NOMO-1 treated with DMSO at 0.1 percent for 48 hours (cell line): Measurements from ENCODE around the gene KIF2B.
"Not testable (repeated sequence)": the region's sequence is repeated elsewhere in the genome, so short reads cannot be mapped to it uniquely, and the experiment has no call there.

Source experiments
- DNase-seq: peaks from one replicate; lab custom pipeline; 2025; ENCODE audit not compliant: unreplicated experiment; lab: John Stamatoyannopoulos, UW

KIF2B gene

GRCh38 chr17:53822764-53823163 is at the start of gene KIF2B:
Gene KIF2B, plus strand, starts transcription at chr17:53822927. Its CDS starts 107 bp downstream, at chr17:53823034.
- DNase-seq, result no peak

- DNase-seq, result no peak
These were observed 42.4 kb upstream of the KIF2B start for GRCh38 chr17:53780320-53780719.

- DNase-seq, result no peak
These were observed 31.2 kb upstream of the KIF2B start for GRCh38 chr17:53791551-53791950.

GRCh38 chr17:53792451-53792850 is 30.3 kb upstream of the KIF2B start:
- no peak for DNase-seq

GRCh38 chr17:53792997-53793396 is 29.7 kb upstream of the KIF2B start:
- DNase-seq, result no peak

- no peak for DNase-seq
These were observed 27.9 kb upstream of the KIF2B start for GRCh38 chr17:53794875-53795274.

GRCh38 chr17:53796642-53797041 is 26.1 kb upstream of the KIF2B start:
- no peak for DNase-seq

GRCh38 chr17:53797501-53797900 is 25.2 kb upstream of the KIF2B start:
- DNase-seq, result no peak

GRCh38 chr17:53804437-53804836 is 18.3 kb upstream of the KIF2B start:
- no peak for DNase-seq

- no peak for DNase-seq
These were observed 16.3 kb upstream of the KIF2B start for GRCh38 chr17:53806473-53806872.

- no peak for DNase-seq
These were observed 15.4 kb upstream of the KIF2B start for GRCh38 chr17:53807286-53807685.

- no peak for DNase-seq
These were observed 4.5 kb upstream of the KIF2B start for GRCh38 chr17:53818271-53818670.

- DNase-seq, result no peak
These were observed 3.8 kb upstream of the KIF2B start for GRCh38 chr17:53818929-53819328.

GRCh38 chr17:53819956-53820355 is 2.8 kb upstream of the KIF2B start:
- no peak for DNase-seq

GRCh38 chr17:53823341-53824050 is 769 bp downstream of the KIF2B start:
- no peak for DNase-seq

GRCh38 chr17:53834771-53835170 is 12.0 kb downstream of the KIF2B start:
- DNase-seq, result not testable (repeated sequence)

- DNase-seq, result no peak
These were observed 14.4 kb downstream of the KIF2B start for GRCh38 chr17:53837131-53837530.

- no peak for DNase-seq
These were observed 21.9 kb downstream of the KIF2B start for GRCh38 chr17:53844491-53845107.

- not testable (repeated sequence) for DNase-seq
These were observed 48.4 kb downstream of the KIF2B start for GRCh38 chr17:53871128-53871527.
